GM19328 (cell line): ENCODE measurements around the gene LRRC3.

Experiments
- ATAC-seq: cut with Tn5 transposase; IDR thresholded peaks from one replicate; pipeline ENCODE4 v1.9.1; 2021; ENCODE audit warnings: mild to moderate bottlenecking, moderate library complexity; ENCODE audit not compliant: unreplicated experiment

Gene LRRC3

DNA sequence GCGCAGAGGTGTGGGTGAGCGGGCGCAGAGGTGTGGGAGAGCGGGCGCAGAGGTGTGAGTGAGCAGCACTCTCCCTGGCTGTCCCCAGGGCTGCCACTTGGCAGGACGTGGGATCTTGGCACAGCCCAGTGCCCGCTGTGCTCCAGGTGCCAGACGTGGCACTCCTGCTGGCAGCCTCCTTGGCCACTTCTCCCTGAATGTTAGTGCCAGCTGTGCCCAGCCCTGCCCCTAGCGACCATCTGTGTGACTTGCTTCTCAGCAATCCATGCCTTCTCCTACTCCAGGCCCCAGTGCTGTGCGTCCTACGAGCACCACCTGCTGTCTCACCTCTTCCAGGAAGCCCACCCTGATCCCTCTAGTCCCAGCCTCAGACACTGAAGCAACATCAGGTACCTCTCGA is 54.2 kb downstream of the LRRC3 start:
- no peak for ATAC-seq

DNA sequence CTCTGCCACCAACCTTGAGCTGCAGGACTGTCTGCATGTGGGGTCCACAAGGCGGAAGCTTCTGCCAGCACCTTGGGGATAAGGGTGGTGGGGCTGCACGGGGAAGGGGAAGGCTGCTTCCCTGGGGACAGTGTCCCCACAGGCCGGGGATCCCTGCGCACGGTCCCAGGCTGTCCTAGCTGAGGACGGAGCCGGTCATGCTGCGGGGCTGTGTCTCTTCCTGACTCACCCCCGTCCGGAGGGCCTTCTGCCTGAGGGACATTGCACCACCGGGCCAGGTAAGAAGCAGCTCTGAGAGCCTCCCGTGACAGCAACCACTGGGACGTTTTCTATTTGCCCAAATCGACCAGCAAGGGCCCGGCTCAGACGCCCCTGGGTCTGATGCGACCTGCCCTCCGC is 54.8 kb downstream of the LRRC3 start:
- ATAC-seq, result no peak

DNA sequence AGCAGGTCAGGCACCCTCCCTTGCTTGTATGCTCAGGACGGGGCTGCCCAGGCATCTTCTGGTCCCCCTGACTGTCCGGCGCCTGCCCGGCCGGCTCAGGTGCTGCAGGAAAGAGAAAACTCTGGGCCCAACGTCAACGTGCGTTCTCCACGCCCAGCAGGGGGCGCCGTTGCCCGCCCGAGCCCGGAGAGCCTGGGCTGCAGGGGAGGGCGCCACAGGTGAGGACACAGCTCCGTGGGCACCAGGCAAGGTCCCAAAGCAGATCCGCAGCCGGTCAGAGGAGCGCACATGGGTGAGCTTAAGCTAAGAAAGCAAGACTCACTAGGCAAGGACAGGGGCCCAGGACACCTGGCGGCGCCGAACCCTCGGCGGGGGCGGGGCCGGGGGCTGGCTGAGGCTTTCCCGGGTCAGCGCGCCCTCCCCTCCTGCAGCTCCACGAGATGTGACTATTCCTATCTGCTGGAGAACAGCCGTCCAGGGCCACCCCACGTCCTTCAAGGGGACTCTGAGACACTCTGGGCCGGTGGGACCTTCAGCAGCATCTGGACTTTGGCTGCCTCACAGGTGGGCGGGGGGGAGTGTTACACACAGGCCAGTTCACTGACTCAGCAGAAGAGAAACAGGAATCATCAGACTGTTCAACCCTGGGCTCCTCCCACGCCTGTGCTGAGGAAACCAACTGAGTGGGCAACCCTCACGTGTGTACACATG is 55.4 kb downstream of the LRRC3 start:
- no peak for ATAC-seq

DNA sequence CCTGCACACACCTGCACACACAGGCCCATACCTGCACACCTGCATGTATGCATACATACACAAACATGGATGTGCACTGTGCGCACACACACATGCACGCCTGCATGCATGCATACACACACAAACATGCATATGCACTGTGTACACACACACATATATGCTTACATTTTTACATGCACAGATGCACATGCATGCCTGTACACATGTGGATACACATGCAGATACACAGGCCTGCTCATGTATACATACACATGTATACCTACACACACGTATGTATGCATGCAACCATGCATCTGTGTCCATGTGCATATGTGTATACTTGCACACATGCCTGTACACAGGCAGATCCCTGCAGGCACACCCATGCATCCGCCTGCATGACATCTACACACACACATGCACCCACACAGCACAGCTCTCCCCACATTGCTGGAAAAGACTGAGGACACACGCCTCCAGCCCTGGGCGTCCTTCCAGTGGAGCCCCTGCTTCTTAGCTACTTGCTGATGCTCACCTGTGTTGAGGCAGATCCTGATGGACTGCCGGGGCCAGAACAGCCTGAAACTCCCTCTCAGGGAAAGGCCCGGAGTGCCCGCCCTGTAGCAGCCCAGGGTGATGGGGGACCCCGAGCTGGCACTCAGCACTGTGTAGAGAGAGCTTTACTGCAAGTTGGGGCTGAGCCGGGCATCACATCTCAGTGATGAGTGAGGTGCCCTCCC is 56.1 kb downstream of the LRRC3 start:
- no peak for ATAC-seq
